H1 (cell line): ENCODE results near the gene SLC24A3. TPM values are rescaled to one million over a fixed set of nuclear protein-coding genes. Genes with fewer than 3 reads are reported as not detected.

Experiments used
- EGR1 ChIP-seq: IDR thresholded peaks from 2 replicates; pipeline ENCODE4 v1.6.1; 2011; ENCODE audit warnings: low read depth, low read length, borderline replicate concordance
- EP300 ChIP-seq, 2 experiments: IDR thresholded peaks; 1 replicate in 1 of 2; 2 replicates in 1 of 2; pipeline ENCODE4 v1.6.1; 2011 to 2012; ENCODE audit warnings: low read depth in 2 of 2, low read length in 2 of 2, mild to moderate bottlenecking in 2 of 2, borderline replicate concordance in 1 of 2, inconsistent platforms in 1 of 2, moderate library complexity in 1 of 2
- MAFK ChIP-seq: IDR thresholded peaks from 2 replicates; pipeline ENCODE4 v1.6.1; 2012; ENCODE audit warnings: low read depth, mild to moderate bottlenecking, improper control_type of control experiment, low read length
- RBBP5 ChIP-seq: IDR thresholded peaks from 2 replicates; pipeline ENCODE4 v1.7.1; 2012; ENCODE audit warnings: low read depth, mild to moderate bottlenecking, inconsistent platforms, low read length, moderate library complexity, borderline replicate concordance
- RFX5 ChIP-seq: IDR thresholded peaks from 2 replicates; pipeline ENCODE4 v1.6.1; 2011; ENCODE audit warnings: low read depth, low read length, improper control_type of control experiment, borderline replicate concordance
- SIN3A ChIP-seq, 2 experiments: IDR thresholded peaks in 1 of 2; conservative IDR thresholded peaks in 1 of 2; 2 replicates each; pipeline ENCODE4 v1.6.1; 2011 to 2012; ENCODE audit warnings: low read length in 2 of 2, improper control_type of control experiment in 1 of 2, low read depth in 1 of 2, mild to moderate bottlenecking in 1 of 2
- YY1 ChIP-seq: IDR thresholded peaks from 2 replicates; pipeline ENCODE4 v1.6.1; 2011; ENCODE audit warnings: low read depth, mild to moderate bottlenecking, low read length
- polyA plus RNA-seq, 7 experiments: library from polyadenylated mRNA; depleted of rRNA in 3 of 7; stranded (reverse) in 5 of 7; unstranded in 2 of 7; fragments of >200 nt in 5 of 7; fragments of 200-250 nt in 2 of 7; gene quantifications; 1 replicate in 5 of 7; 2 replicates in 1 of 7; 4 replicates in 1 of 7; pipeline versions ENCODE4 v1.2.1 to v1.2.3, GENCODE V29; 2011 to 2013; ENCODE audit warnings: missing spikeins in 2 of 7, mixed read lengths in 2 of 7
- total RNA-seq: library from RNA; stranded (reverse); fragmentation: NEBNext Ultra II Directional; extraction: Animal tissue kit (Norgen Biotek cat#: 25700); gene quantifications from 2 replicates; pipeline ENCODE4 v1.2.1, GENCODE V29; 2021
- TF ChIP-seq, protein P1 (sequence below): fragments of 300-600 bp; sonication (generic); IDR thresholded peaks from 2 replicates; pipeline ENCODE4 v1.7.1; 2012; ENCODE audit warnings: low read length, moderate library complexity, mild to moderate bottlenecking, inconsistent platforms; ENCODE audit not compliant: insufficient replicate concordance
- TF ChIP-seq, protein P2 (sequence below): IDR thresholded peaks from 2 replicates; pipeline ENCODE4 v1.6.1; 2011; ENCODE audit warnings: low read depth, mild to moderate bottlenecking, low read length; ENCODE audit not compliant: insufficient read depth

The SLC24A3 gene
- total and polyA plus RNA-seq, 2 of the 8 experiments (the other 6 are each of a cell fraction or from before 2014, with no cell fraction given), result 4.5 to 6.3 TPM

DNA sequence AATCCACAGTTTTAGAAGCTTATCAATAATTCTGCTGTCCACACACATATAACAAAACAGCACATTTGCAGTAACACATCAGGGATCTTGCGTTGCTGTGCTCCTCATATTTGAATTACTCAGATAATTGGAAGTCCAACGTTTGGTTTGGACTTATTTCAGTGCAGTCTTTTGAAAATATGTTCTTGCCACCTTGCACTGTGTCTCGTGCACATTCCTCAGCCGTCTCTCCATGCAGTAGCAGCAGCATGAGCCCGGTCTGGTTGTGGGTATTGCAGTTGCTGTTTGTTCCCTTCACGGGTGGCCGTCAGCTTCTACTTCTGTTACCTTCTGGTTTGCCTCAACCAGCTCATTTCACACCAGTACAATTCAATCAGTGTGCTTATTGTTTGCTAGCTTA, 215.5 kb downstream of the SLC24A3 start (continued):
- TF ChIP-seq, protein P1, sequence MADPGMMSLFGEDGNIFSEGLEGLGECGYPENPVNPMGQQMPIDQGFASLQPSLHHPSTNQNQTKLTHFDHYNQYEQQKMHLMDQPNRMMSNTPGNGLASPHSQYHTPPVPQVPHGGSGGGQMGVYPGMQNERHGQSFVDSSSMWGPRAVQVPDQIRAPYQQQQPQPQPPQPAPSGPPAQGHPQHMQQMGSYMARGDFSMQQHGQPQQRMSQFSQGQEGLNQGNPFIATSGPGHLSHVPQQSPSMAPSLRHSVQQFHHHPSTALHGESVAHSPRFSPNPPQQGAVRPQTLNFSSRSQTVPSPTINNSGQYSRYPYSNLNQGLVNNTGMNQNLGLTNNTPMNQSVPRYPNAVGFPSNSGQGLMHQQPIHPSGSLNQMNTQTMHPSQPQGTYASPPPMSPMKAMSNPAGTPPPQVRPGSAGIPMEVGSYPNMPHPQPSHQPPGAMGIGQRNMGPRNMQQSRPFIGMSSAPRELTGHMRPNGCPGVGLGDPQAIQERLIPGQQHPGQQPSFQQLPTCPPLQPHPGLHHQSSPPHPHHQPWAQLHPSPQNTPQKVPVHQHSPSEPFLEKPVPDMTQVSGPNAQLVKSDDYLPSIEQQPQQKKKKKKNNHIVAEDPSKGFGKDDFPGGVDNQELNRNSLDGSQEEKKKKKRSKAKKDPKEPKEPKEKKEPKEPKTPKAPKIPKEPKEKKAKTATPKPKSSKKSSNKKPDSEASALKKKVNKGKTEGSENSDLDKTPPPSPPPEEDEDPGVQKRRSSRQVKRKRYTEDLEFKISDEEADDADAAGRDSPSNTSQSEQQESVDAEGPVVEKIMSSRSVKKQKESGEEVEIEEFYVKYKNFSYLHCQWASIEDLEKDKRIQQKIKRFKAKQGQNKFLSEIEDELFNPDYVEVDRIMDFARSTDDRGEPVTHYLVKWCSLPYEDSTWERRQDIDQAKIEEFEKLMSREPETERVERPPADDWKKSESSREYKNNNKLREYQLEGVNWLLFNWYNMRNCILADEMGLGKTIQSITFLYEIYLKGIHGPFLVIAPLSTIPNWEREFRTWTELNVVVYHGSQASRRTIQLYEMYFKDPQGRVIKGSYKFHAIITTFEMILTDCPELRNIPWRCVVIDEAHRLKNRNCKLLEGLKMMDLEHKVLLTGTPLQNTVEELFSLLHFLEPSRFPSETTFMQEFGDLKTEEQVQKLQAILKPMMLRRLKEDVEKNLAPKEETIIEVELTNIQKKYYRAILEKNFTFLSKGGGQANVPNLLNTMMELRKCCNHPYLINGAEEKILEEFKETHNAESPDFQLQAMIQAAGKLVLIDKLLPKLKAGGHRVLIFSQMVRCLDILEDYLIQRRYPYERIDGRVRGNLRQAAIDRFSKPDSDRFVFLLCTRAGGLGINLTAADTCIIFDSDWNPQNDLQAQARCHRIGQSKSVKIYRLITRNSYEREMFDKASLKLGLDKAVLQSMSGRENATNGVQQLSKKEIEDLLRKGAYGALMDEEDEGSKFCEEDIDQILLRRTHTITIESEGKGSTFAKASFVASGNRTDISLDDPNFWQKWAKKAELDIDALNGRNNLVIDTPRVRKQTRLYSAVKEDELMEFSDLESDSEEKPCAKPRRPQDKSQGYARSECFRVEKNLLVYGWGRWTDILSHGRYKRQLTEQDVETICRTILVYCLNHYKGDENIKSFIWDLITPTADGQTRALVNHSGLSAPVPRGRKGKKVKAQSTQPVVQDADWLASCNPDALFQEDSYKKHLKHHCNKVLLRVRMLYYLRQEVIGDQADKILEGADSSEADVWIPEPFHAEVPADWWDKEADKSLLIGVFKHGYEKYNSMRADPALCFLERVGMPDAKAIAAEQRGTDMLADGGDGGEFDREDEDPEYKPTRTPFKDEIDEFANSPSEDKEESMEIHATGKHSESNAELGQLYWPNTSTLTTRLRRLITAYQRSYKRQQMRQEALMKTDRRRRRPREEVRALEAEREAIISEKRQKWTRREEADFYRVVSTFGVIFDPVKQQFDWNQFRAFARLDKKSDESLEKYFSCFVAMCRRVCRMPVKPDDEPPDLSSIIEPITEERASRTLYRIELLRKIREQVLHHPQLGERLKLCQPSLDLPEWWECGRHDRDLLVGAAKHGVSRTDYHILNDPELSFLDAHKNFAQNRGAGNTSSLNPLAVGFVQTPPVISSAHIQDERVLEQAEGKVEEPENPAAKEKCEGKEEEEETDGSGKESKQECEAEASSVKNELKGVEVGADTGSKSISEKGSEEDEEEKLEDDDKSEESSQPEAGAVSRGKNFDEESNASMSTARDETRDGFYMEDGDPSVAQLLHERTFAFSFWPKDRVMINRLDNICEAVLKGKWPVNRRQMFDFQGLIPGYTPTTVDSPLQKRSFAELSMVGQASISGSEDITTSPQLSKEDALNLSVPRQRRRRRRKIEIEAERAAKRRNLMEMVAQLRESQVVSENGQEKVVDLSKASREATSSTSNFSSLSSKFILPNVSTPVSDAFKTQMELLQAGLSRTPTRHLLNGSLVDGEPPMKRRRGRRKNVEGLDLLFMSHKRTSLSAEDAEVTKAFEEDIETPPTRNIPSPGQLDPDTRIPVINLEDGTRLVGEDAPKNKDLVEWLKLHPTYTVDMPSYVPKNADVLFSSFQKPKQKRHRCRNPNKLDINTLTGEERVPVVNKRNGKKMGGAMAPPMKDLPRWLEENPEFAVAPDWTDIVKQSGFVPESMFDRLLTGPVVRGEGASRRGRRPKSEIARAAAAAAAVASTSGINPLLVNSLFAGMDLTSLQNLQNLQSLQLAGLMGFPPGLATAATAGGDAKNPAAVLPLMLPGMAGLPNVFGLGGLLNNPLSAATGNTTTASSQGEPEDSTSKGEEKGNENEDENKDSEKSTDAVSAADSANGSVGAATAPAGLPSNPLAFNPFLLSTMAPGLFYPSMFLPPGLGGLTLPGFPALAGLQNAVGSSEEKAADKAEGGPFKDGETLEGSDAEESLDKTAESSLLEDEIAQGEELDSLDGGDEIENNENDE, result no peak
- TF ChIP-seq RBBP5, result no peak
- TF ChIP-seq EGR1, result no peak
- TF ChIP-seq, protein P2, sequence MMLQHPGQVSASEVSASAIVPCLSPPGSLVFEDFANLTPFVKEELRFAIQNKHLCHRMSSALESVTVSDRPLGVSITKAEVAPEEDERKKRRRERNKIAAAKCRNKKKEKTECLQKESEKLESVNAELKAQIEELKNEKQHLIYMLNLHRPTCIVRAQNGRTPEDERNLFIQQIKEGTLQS, result no peak
- no peak for TF ChIP-seq MAFK
- no peak for TF ChIP-seq EP300 (IDR thresholded peaks at IDR 0.05; ENCODE audit: borderline replicate concordance in 1 of 2, low read depth in 2 of 2, low read length in 2 of 2)
- no peak for TF ChIP-seq RFX5
- TF ChIP-seq YY1, result no peak
- no peak for TF ChIP-seq SIN3A (conservative IDR thresholded peaks at IDR 0.05 in 1 of 2, IDR thresholded peaks at IDR 0.05 in 1 of 2; ENCODE audit: low read depth in 1 of 2, low read length in 2 of 2)
